Posterior cingulate gyrus (tissue), 11 donors: Measurements from ENCODE around the gene SNRNP200.
A peak's percentile ranks its signal among the peaks of the same experiment; 100 is the strongest.

Experiments
- DNase-seq, 10 donors: peaks; one replicate each; pipeline versions ENCODE4 v3.0.0 to v3.0.0-alpha.2; 2020 to 2021; ENCODE audit warnings: mixed read lengths in 3 of 10
- intact Hi-C: fragments of 100-400 bp; cut with DNase I; formaldehyde crosslinking; loops from one replicate; pipeline ENCODE4 v1.15.1; 2023

SNRNP200 gene

DNA sequence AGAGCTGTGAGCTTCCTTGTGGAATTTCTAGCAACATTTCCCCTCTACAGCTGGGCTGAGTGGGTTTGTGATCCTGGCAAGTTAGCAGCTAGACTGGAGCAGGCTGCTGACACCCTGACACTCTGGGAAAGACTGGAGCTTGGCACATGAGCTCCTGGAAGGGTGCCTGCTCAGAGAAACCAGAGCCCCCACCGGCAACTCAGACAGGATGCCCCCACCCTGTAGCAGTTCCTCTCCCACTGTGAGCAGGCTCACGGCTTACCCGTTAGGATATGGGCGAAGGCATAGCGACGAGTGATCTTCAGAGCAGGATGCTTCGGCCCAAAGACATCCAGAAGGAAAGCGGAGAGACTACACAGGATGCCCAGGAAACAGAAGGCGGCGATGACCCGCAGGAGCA, 50.8 kb downstream of the SNRNP200 start:
- intact Hi-C loops, result no loop called here
- peak in 1 of 10 donors; percentile 49 for DNase-seq

DNA sequence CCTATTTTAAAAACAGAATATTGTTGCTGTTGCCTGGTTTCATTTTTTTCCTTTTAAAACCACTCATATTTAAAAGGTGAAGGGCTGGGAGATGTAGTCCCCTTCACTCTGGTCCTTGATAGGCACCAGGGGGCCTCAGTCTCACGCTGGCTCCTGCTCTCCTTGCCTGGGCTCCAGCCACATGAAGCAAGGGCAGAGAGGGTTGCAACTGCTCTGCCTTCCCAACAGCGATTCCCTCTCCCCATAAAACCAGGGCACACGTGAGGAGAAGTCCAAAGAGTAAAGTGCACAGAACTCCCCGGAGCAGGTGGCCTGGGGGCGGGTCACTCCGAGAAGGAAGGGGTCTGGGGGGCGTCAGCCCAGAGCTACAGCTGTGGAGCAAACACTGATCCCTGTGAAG, 52.3 kb downstream of the SNRNP200 start:
- no peak for DNase-seq
- intact Hi-C loops, result no loop called here

GRCh38 chr2:96252526-96252925, 52.8 kb downstream of the SNRNP200 start:
- intact Hi-C loops, result no loop called here

DNA sequence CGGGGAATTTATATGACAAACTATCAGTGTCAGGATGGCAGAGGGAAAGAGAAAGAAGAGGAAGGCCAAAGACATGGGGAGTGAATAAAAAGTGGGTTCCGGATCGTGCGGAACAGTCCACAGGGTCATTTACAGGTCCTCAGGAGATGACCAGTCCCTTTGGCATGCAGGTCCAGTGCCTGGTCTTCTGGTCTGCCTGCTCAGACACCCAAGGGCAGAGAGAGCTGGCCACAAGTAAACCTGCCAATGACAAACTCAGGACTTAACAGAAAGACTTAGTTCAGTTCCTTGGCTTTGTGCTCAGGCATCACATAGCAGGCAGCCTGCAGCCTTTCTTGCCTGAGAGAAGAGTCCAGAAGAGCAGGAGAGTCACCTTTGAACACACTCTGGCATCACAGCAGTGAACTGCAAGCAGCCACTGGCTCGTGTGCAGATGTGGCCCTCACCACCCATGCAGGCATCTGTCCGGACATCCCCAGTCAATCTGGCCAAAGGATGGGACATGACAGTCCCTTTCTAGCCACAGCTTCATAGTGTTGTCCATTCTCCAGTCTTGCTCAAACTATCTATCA, 53.5 kb downstream of the SNRNP200 start:
- DNase-seq, result peak in 3 of 10 donors; percentile 20 to 38 (median 35)

More at GRCh38 chr2:96252526-96252925, 52.8 kb downstream of the SNRNP200 start:
- no peak for DNase-seq

GRCh38 chr2:96250188-96250587, 55.2 kb downstream of the SNRNP200 start:
- intact Hi-C loops, result no loop called here
- no peak for DNase-seq

More for the DNA sequence above, 53.5 kb downstream of the SNRNP200 start:
- intact Hi-C loops, result no loop called here

GRCh38 chr2:96249654-96250053, 55.7 kb downstream of the SNRNP200 start:
- no peak for DNase-seq
- intact Hi-C loops, result no loop called here

GRCh38 chr2:96248624-96249023, 56.7 kb downstream of the SNRNP200 start:
- no peak for DNase-seq
- intact Hi-C loops, result no loop called here

DNA sequence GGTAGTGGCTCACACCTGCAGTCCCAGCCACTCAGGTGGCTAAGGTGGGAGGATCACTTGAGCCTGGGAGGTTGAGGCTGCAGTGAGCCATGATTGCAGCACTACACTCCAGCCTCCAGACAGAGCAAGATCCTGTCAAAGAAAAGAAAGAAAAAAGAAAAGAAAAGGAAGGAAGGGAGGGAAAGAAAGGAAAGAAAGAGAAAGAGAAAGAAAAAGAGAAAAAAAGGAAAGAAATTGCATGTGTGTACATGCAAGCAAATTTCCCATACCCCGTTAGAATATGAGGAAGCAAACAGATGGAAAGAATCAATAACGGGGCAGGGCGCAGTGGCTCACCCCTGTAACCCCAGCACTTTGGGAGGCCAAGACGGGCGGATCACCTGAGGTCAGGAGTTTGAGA, 57.5 kb downstream of the SNRNP200 start:
- no peak for DNase-seq
- intact Hi-C loops, result no loop called here

GRCh38 chr2:96247009-96247408, 58.3 kb downstream of the SNRNP200 start:
- DNase-seq, result no peak
- intact Hi-C loops, result no loop called here

- no peak for DNase-seq
- intact Hi-C loops, result no loop called here
Observed at GRCh38 chr2:96245609-96246390, 59.5 kb downstream of the SNRNP200 start.

GRCh38 chr2:96243843-96244242, 61.5 kb downstream of the SNRNP200 start:
- DNase-seq, result no peak
- intact Hi-C loops, result no loop called here

DNA sequence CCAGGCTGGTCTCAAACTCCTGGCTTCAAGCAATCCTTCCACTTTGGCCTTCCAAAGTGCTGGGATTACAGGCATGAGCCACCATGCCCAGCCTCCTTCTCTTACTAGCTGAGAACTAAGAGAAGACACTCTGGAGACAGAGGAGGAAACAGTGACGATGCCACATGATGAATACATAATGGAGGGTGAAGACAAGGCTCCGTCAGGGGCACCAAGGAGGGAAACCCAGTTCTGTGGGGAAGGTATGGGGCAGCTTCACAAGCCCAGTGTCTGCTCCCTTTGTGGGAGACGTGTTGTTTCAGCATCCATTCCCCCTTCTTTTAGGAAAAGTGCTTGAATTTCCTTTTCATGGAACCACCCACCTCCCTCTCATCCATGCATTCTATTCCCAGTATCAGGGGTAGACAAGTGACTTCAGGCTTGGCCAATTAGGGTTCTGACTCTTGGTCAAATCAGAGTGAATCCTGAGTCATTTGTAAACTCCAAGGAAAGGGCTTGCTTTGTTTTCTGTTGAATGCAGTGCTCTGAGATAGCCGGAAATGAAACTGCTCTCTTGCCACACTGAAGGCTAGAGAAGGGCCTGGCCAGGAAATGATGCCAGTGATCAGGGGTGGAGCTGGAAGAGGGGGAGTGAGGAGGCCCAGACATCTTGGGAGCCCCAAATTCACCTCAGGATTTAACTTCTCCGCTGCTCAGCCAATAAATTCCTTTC, 63.3 kb downstream of the SNRNP200 start:
- peak in 2 of 10 donors; percentile 33 to 90 for DNase-seq
- intact Hi-C loops, result no loop called here

DNA sequence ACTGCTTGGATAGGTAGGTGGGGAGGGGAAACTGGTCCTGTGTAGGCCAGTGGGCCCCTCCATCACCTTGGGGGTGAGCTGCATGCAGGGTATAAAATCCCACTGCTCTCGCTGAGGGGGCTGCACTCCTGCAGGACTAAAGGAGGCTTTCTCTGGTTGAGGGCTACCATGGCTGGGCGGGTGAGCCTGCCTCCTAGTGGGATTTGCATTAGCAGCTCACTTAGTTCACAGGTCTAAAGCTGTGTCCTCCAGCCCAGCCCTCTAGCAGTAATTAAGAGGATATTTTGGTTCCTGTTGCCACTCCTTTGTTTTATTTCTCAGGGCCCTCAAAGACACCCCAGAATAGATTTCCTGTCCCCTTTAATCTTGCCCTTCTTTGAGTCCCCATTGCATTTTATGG, 64.1 kb downstream of the SNRNP200 start:
- DNase-seq, result no peak
- intact Hi-C loops, result no loop called here

DNA sequence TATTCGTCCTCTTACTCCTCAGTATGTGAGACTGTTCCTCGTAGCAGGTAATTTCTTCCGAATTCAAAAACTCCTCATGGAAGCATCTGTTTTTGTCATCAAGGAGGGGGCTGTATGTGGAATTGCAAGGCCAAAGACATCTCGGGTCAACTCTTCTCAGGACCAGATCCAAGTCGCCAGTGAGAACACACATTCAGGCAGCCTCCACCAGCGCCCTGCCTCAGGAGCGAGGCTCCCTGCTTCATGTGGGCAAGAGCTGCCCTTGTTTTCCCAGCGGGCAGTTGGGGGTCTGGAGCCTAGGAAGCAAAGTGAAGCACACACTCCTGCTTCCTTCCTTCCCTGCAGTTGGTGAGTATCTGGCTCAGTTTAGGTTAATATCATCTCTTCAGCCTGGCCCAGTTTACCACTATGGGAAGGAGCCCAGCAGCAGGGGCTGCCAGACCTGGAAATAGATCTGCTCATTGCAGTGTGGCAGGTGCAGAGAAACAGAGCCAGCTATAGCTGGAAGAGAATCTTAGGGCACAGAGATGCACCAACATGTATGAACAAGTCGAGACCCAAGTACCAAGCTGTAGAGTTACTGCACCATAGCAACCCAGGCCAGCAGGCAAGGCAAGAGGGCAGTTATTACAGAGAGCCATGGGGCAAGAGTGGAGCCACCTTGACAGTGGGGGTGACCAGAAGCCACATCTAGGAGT, 64.9 kb downstream of the SNRNP200 start:
- no peak for DNase-seq
- intact Hi-C loops, result no loop called here

GRCh38 chr2:96239745-96240264, 65.5 kb downstream of the SNRNP200 start:
- intact Hi-C loops, result no loop called here
- no peak for DNase-seq

- intact Hi-C loops, result no loop called here
Observed at GRCh38 chr2:96239091-96239490, 66.3 kb downstream of the SNRNP200 start.

GRCh38 chr2:96238266-96238665, 67.1 kb downstream of the SNRNP200 start:
- DNase-seq, result no peak
- intact Hi-C loops, result no loop called here

More at GRCh38 chr2:96239091-96239490, 66.3 kb downstream of the SNRNP200 start:
- no peak for DNase-seq

DNA sequence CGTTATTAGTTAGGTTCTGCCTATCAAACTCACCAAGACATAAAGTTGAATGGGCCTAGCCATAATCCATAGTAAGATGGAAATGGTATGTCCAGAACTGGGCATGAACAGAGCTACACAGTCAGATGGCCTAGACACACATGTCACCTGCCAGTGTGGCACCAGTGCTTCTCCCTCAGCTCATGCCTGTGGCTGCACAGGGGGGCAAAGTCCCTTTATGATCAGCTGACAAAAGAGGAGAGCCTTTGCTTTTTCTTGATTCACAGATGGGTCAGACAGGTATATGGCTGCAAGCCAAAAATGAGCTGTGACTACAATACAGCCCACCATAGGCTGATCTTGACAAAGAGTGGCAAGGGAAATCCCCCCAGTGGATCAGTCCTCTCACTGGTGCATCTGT, 68.5 kb downstream of the SNRNP200 start:
- DNase-seq, result no peak
- intact Hi-C loops, result no loop called here

GRCh38 chr2:96233880-96234316, 71.4 kb downstream of the SNRNP200 start:
- intact Hi-C loops, result no loop called here
- no peak for DNase-seq

DNA sequence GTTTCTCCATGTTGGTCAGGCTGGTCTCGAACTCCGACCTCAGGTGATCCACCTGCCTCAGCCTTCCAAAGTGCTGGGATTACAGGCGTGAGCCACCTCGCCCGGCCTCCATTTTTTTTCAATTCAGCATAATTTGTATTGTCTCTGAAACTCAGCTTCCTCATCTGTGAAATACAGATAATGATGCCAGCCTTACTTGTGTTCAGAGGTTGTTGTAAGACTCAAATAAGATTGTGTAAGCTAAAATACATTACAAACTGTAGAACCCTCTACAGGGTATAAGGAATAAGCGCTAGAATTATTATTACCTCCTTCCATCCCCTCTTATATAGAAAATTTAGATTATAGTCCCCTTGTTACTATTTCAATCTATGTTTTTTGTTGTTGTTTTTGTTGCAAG, 71.9 kb downstream of the SNRNP200 start:
- DNase-seq, result no peak
- intact Hi-C loops, result no loop called here

DNA sequence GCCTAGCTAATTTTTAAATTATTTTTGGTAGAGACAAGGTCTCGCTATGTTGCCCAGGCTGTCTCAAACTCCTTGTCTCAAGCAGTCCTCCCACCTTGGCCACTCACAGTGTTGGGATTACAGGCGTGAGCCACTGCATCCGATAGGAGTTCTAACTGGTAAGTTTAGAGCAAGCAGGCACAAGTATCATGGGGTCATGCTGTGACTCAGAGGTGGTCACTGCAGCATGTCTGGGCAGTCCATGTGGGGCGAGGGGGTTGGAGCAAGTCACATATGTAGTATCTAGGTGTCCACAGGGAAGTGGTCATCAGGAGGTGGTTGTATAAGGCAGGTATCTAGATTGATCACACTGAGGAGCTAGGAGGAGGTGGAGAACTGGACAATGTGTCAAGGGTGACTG, 74.0 kb downstream of the SNRNP200 start:
- intact Hi-C loops, result no loop called here
- no peak for DNase-seq
